HepG2 (cell line): ENCODE results near the gene ARL8A. TPM values are rescaled to one million over a fixed set of nuclear protein-coding genes. Genes with fewer than 3 reads are reported as not detected.

ENCODE experiments used
- ATAC-seq: fragments of 200-7000 bp; cut with Tn5 transposase; 3 replicates; pipeline ENCODE4 v1.9.1; 2020; ENCODE audit warnings: mild to moderate bottlenecking, moderate library complexity
- BruUV-seq: library from RNA; stranded (reverse); fragments of 400-500 nt; replicated peaks from 2 replicates; lab custom pipeline; 2021; lab: Mats Ljungman, UMichigan
- CTCF ChIA-PET: fragments of 300-600 bp; formaldehyde crosslinking; extraction: SDS; loops from one replicate; lab custom pipeline; 2021; ENCODE audit warnings: low total read pairs, inconsistent platforms, low intra/inter-chr PET ratio; lab: Yijun Ruan, JAX
- POLR2A ChIA-PET: fragments of 350-600 bp; sonication (Branson Sonifier 250); formaldehyde crosslinking; loops from one replicate; lab custom pipeline; 2020; ENCODE audit warnings: antibody characterized with exemption, inconsistent platforms; lab: Yijun Ruan, JAX
- DNase-seq: peaks from one replicate; pipeline ENCODE4 v3.0.0-alpha.2; 2015; ENCODE audit warnings: low spot score
- FAIRE-seq: peaks from 3 replicates; lab custom pipeline; 2011; peaks lifted over from hg19 to GRCh38; lab: Jason Lieb, UNC
- H2AFZ ChIP-seq: one replicate; pipeline ENCODE4 v1.6.1; 2011; ENCODE audit warnings: low read length, inconsistent platforms
- H3K27ac ChIP-seq: fragments of 300-600 bp; 3 replicates; pipeline ENCODE4 v1.8.0; 2011; ENCODE audit warnings: mixed run types, mild to moderate bottlenecking, mixed read lengths, low read length, inconsistent platforms; ENCODE audit not compliant: insufficient read depth; ENCODE audit errors: extremely low read length
- H3K27me3 ChIP-seq, 2 experiments: fragments of 200-600 bp in 1 of 2; 2 replicates in 1 of 2; 3 replicates in 1 of 2; pipeline versions ENCODE4 v1.6.0 to v1.8.0; 2011; ENCODE audit warnings: low read length in 2 of 2, mild to moderate bottlenecking in 2 of 2, moderate library complexity in 2 of 2, inconsistent platforms in 1 of 2; ENCODE audit not compliant: insufficient read depth in 2 of 2, control insufficient read depth in 1 of 2
- H3K36me3 ChIP-seq, 2 experiments: fragments of 200-600 bp in 1 of 2; replicated peaks in 1 of 2; 2 replicates in 1 of 2; 3 replicates in 1 of 2; pipeline versions ENCODE4 v1.5.1 to v1.8.0; 2011; ENCODE audit warnings: low read length in 2 of 2, inconsistent platforms in 1 of 2; ENCODE audit not compliant: insufficient read depth in 2 of 2, control insufficient read depth in 1 of 2
- H3K4me1 ChIP-seq: 2 replicates; pipeline ENCODE4 v1.5.1; 2012; ENCODE audit warnings: low read length, inconsistent platforms; ENCODE audit not compliant: insufficient read depth
- H3K4me2 ChIP-seq: 2 replicates; pipeline ENCODE4 v1.6.0; 2011; ENCODE audit warnings: low read depth, low read length, inconsistent platforms
- H3K4me3 ChIP-seq, 3 experiments: fragments of 200-600 bp in 1 of 3; sonication (generic), shearing (Covaris generic) in 1 of 3; replicated peaks in 1 of 3; 2 replicates each; pipeline ENCODE4 v1.5.1; 2011 to 2016; ENCODE audit warnings: low read length in 3 of 3, inconsistent platforms in 2 of 3, low read depth in 2 of 3, mild to moderate bottlenecking in 2 of 3, control low read depth in 1 of 3, mixed read lengths in 1 of 3; ENCODE audit not compliant: insufficient read depth in 1 of 3
- H3K79me2 ChIP-seq: one replicate; pipeline ENCODE4 v1.6.1; 2011; ENCODE audit warnings: low read length, inconsistent platforms; ENCODE audit not compliant: insufficient read depth
- H3K9ac ChIP-seq: 2 replicates; pipeline ENCODE4 v1.6.0; 2011; ENCODE audit warnings: mild to moderate bottlenecking, low read depth, low read length, inconsistent platforms; ENCODE audit not compliant: insufficient read depth
- H3K9me3 ChIP-seq: 2 replicates; pipeline ENCODE4 v1.5.1; 2012; ENCODE audit warnings: mild to moderate bottlenecking, low read length
- H4K20me1 ChIP-seq: 2 replicates; pipeline ENCODE4 v1.6.0; 2011; ENCODE audit warnings: inconsistent platforms, mild to moderate bottlenecking, low read length, moderate library complexity; ENCODE audit not compliant: insufficient read depth
- CENPBD1 ChIP-seq: sonication (generic); formaldehyde crosslinking; IDR thresholded peaks from 2 replicates; pipeline ENCODE4 v1.8.0; 2022; ENCODE audit warnings: missing genetic modification reagents, low read depth, mild to moderate bottlenecking, borderline replicate concordance
- HNRNPUL1 ChIP-seq: fragments of 200-400 bp; formaldehyde crosslinking; IDR thresholded peaks from 2 replicates; pipeline ENCODE4 v1.6.1; 2017; ENCODE audit warnings: low read depth, mild to moderate bottlenecking, low read length, moderate library complexity
- IKZF1 ChIP-seq: fragments of 450-650 bp; IDR thresholded peaks from 2 replicates; pipeline ENCODE4 v1.7.1; 2016
- NFIB ChIP-seq: sonication (generic); formaldehyde crosslinking; IDR thresholded peaks from 2 replicates; pipeline ENCODE4 v1.9.0; 2021; ENCODE audit warnings: missing genetic modification reagents, mild to moderate bottlenecking, borderline replicate concordance
- PHF5A ChIP-seq: IDR thresholded peaks from one replicate; pipeline ENCODE4 v1.6.1; 2018; ENCODE audit warnings: low read depth, missing genetic modification reagents; ENCODE audit not compliant: unreplicated experiment
- PHF8 ChIP-seq: sonication (generic); formaldehyde crosslinking; IDR thresholded peaks from 2 replicates; pipeline ENCODE4 v1.5.0; 2020; ENCODE audit warnings: missing genetic modification reagents
- POLR2AphosphoS2 ChIP-seq: IDR thresholded peaks from 2 replicates; pipeline ENCODE4 v1.6.1; 2011; ENCODE audit warnings: low read depth, low read length, improper control_type of control experiment
- SP1 ChIP-seq, 2 experiments: fragments of 450-650 bp in 1 of 2; sonication (generic) in 1 of 2; formaldehyde crosslinking in 1 of 2; IDR thresholded peaks; 2 replicates each; pipeline versions ENCODE4 v1.4.0 to v1.6.1; 2016 to 2020; ENCODE audit warnings: missing genetic modification reagents in 1 of 2
- THAP7 ChIP-seq: sonication (generic); formaldehyde crosslinking; IDR thresholded peaks from 2 replicates; pipeline ENCODE4 v1.8.1; 2023; ENCODE audit warnings: mild to moderate bottlenecking, missing genetic modification reagents
- THAP9 ChIP-seq: sonication (generic); formaldehyde crosslinking; IDR thresholded peaks from 2 replicates; pipeline ENCODE4; 2020; ENCODE audit warnings: missing genetic modification reagents, mild to moderate bottlenecking, borderline replicate concordance
- ZBTB37 ChIP-seq: sonication (generic); formaldehyde crosslinking; IDR thresholded peaks from 2 replicates; pipeline ENCODE4 v1.4.0; 2020; ENCODE audit warnings: mild to moderate bottlenecking, missing genetic modification reagents
- WGBS: methylation state at CpG from one replicate; pipeline ENCODE4 v1.1.6; 2017; ENCODE audit warnings: low lambda C conversion rate; 5-methylcytosine and 5-hydroxymethylcytosine counted together
- in situ Hi-C: cut with HindIII; loops from 2 replicates; pipeline ENCODE4 v1.10.0; 2017; ENCODE audit warnings: low pct_unique_long_range_greater_than_20kb; ENCODE audit not compliant: extremely low pct_ligation_motif_present
- intact Hi-C: fragments of 100-400 bp; cut with micrococcal nuclease; formaldehyde crosslinking; loops from one replicate; pipeline ENCODE4 v1.10.0; 2022; ENCODE audit not compliant: unreplicated experiment
- polyA plus RNA-seq, 8 experiments: library from polyadenylated mRNA; depleted of rRNA in 3 of 8; stranded (reverse) in 7 of 8; unstranded in 1 of 8; fragments of >200 nt; fragmentation: Illumina TruSeq in 4 of 8; extraction: Trizol in 4 of 8; gene quantifications; 2 replicates each; pipeline versions ENCODE4 v1.2.1 to v1.2.3, GENCODE V29; 2011 to 2016; ENCODE audit warnings: low read depth in 4 of 8, missing spikeins in 1 of 8, mixed read lengths in 1 of 8; ENCODE audit not compliant: insufficient read depth in 1 of 8
- total RNA-seq, 5 experiments: library from RNA; depleted of rRNA; stranded (reverse); fragments of >200 nt; fragmentation: Illumina TruSeq; extraction: Trizol; gene quantifications; 2 replicates each; pipeline ENCODE4 v1.2.3, GENCODE V29; 2016; ENCODE audit warnings: low read depth in 1 of 5

Gene ARL8A
- total and polyA plus RNA-seq, 2 of the 13 experiments (the other 11 are each of a cell fraction or from before 2014, with no cell fraction given): 2.7 to 23.4 TPM

GRCh38 chr1:202159534-202160371 is 15.2 kb upstream of the ARL8A start:
- DNase-seq (no peak), ATAC-seq (no peak), FAIRE-seq (no peak)
- Histone ChIP-seq H3K4me2 (no peak overlapping the region), H3K36me3 (no peaks in the 10 kb centered on the region), H3K79me2 (no peaks in the 10 kb centered on the region), H3K9ac (no peak overlapping the region), H3K9me3 (no peaks in the 10 kb centered on the region), H3K27me3 (peaks cover 10 to 68% of the 10 kb centered on the region in 2 experiments; a peak in 4 of 5 replicates), H3K4me3 (no peak overlapping the region), H3K27ac (no peak overlapping the region), H2AFZ (no peak overlapping the region), H3K4me1 (peaks cover 33% of the 10 kb centered on the region), H4K20me1 (no peaks in the 10 kb centered on the region)
- intact Hi-C loops: no loop called here
- TF ChIP-seq IKZF1 (no peak), HNRNPUL1 (no peak), THAP9 (CRISPR knock-in tag) (no peak), CENPBD1 (CRISPR knock-in tag) (no peak), SP1 (IDR thresholded peaks at IDR 0.05) (no peak), SP1 (CRISPR knock-in tag; IDR thresholded peaks at IDR 0.05) (no peak), POLR2AphosphoS2 (no peak), THAP7 (no peak), PHF5A (no peak), ZBTB37 (no peak), PHF8 (CRISPR knock-in tag) (no peak), NFIB (no peak)
- WGBS: 55% methylated on average over 15 of the region's 16 CpGs
- no TSS peak for BruUV-seq
- CTCF ChIA-PET: no interaction called here
- in situ Hi-C loops: no loop called here
- POLR2A ChIA-PET: no interaction called here
